Dermis microvascular lymphatic vessel endothelial cell (primary cell): ENCODE results near the gene BTNL3. TPM values are rescaled to one million over a fixed set of nuclear protein-coding genes. Genes with fewer than 3 reads are reported as not detected.
"Not testable (repeated sequence)": the region's sequence is repeated elsewhere in the genome, so short reads cannot be mapped to it uniquely, and the experiment has no call there.

Source experiments
- DNase-seq, 2 donors: peaks; one replicate each; pipeline versions ENCODE4 v3.0.0 to v3.0.0-alpha.2; 2010; ENCODE audit warnings: low read depth in 2 of 2
- total RNA-seq: library from RNA; depleted of rRNA; stranded (reverse); fragments of >200 nt; gene quantifications from 2 replicates; pipeline ENCODE4 v1.2.1, GENCODE V29; 2014

The BTNL3 gene
- total RNA-seq, 1 donor from 2014 or later: not detected

- no peak for DNase-seq
Observed at GRCh38 chr5:181024245-181025064, 35.8 kb downstream of the BTNL3 start.

- no peak for DNase-seq
Observed at GRCh38 chr5:181027452-181028031, 38.9 kb downstream of the BTNL3 start.

- no peak for DNase-seq
Observed at GRCh38 chr5:181028032-181028819, 39.6 kb downstream of the BTNL3 start.

DNA sequence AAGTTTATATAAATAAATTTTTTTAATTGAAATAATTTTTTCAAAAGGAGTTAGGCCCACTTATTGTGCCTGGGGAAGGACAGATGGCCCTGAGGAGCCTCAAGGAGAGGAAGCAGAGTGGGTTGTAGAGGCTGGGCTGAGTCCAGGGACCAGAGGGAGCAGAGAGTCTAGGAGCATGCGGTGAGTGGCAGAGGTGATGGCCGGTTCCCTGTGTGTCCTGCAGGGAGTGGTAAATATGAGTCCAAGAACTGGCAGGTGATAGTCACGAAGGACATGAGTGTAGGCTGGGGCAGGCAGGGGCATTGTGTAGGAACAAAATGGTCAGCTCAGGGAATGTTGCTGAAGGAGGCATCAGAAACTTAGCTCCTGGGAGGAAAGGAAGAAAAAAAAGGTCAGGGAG, 43.1 kb downstream of the BTNL3 start:
- no peak for DNase-seq

DNA sequence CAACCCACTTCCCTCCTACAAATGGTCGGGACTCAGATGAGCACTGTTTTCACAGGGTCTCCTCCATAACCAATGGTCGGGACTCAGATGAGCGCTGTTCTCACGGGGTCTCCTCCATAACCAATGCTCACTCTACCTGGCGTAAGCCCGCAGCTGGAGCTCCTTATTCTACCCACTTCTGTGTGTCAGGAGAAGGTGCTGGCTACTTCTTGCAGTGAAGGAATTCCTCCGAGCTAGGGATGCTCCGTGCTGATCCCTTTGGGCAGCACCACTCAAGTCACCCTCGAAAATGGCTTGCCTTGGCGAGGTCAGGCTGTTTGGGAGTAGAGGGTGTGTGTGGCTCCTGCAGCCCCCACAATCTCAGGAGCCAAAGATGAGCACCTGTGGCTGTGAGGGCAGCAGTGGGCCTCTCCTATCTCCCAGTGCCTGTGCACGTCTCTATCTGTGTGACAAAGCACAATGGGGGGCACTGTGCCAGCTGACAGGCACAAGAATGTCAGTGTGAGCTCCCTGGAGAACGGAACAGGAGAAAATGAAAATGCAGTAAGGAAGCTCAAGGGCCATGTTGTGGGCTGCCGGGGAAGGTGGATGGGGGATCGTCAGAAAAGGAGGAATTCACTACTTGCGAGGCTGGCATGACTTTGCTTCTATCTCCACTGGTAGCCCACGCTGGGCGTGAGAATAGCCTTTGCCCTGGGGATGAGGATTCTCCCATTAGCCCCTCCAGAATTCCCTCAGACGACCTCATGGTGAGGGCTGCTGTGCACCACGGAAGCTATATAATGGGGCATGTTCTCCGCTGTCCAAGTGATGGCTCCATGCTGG, 47.6 kb downstream of the BTNL3 start:
- peak in 1 of 2 donors; percentile 23 for DNase-seq

GRCh38 chr5:181036816-181037364, 48.2 kb downstream of the BTNL3 start:
- no peak for DNase-seq

DNA sequence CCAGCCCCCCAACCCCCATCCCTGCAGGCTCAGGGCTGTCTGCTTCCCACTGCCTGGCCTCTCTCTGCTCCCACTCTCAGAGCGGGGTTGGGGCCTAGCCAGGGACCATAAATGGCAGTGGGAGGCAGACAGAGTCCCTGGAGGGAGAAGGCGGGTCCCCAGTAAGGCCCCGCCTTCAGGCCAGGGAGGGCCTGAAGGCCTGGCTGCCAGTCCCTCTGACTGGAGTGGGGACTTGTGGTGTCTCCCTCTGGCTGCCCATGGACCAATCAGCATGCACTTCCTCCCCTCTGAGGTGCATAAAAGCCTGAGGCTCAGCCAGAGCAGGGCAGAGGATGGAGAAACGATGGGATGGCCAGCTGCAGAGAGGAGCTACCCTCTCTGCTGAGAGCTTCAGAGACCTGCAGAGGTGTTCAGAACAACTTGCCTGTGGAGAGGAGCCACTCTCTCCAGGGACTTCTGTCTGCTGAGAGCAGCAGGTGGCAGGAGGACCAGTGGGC, 48.8 kb downstream of the BTNL3 start:
- no peak for DNase-seq

DNA sequence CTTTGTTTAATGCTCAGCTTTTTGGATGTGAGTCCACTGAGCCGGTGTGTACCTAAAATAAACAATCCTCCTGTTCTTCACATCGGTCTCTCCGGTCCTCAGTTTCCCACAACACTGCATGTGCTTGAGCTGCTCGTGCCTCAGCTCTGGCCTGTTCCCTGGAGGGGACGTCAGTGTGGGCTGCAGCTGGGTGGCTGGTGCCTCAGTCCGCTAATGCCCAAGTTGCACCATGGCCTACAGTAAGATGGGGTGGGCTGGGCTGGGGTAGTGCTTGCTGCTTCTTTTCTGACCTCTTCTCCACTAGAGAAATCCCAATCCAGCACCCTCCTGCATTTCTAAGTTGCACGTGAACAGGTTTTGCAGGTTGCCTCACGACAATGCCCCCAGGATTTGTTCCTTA, 50.8 kb downstream of the BTNL3 start:
- DNase-seq: no peak

GRCh38 chr5:181039931-181040630, 51.4 kb downstream of the BTNL3 start, which contains the start of gene BTNL9:
BTNL9 (plus strand) TSS chr5:181040266; CDS start chr5:181045490, 5,224 bp downstream.
- peak in 1 of 2 donors; percentile 64 for DNase-seq

GRCh38 chr5:181040631-181040945, 51.9 kb downstream of the BTNL3 start:
- no peak for DNase-seq

- DNase-seq: no peak
Observed at GRCh38 chr5:181041043-181041442, 52.4 kb downstream of the BTNL3 start.

- DNase-seq: no peak
Observed at GRCh38 chr5:181042036-181042713, 53.5 kb downstream of the BTNL3 start.

DNA sequence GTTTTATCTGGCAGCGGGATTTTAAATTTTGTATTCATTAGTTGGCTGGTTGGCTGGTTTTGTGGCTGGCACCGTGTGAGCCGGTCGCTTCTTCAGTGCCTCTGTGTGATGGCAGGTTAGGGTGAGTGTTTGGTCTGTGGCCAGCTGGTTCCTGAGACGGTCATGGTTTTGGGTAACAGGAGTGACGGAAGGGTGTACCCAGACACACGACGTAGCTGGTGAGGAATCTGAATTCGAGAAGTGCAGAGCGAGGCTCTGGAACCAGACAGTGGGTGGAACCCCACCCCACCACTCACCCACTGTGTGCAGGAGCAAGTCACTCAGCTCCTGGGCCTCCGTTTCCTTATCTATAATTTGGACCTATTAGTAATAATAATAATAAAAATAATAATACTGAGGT, 54.1 kb downstream of the BTNL3 start:
- DNase-seq: no peak

- no peak for DNase-seq
Observed at GRCh38 chr5:181043285-181044092, 54.8 kb downstream of the BTNL3 start.

DNA sequence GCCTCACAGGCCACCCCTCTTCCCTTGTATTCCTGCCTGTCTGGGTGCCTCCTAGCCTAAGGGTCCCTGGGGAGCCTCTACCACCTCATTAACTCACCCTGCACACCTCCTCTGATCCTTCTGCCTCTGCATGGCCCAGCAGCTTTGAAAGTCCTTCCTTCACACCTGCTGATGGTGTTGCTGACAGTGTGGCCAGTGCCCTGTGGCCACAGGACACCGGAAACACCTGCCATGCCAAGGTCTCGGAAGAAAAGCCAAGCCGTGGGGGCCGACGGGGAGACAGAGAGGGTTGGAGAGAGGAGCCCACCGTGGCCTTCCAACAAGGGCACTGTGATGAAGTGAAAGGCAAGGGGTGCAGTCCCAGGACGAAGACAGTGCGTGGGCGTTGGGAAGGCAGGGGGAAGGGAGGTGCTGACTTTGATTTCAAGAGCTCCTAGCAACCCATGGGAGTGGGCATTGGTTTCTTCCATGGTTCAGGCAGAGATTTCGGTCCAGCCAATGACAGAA, 55.5 kb downstream of the BTNL3 start:
- no peak for DNase-seq

GRCh38 chr5:181044662-181045305, 56.1 kb downstream of the BTNL3 start:
- no peak for DNase-seq

GRCh38 chr5:181045316-181045715, 56.7 kb downstream of the BTNL3 start:
- no peak for DNase-seq

- DNase-seq: not testable (repeated sequence)
Observed at GRCh38 chr5:181045857-181046256, 57.2 kb downstream of the BTNL3 start.
